HepG2 (cell line): ENCODE measurements around the gene TRIP6. TPM values are rescaled to one million over a fixed set of nuclear protein-coding genes. Genes with fewer than 3 reads are reported as not detected.

Source experiments
- CBFB ChIP-seq: sonication (generic); formaldehyde crosslinking; IDR thresholded peaks from 2 replicates; pipeline ENCODE4 v1.4.0; 2020; ENCODE audit warnings: missing genetic modification reagents
- ELK4 ChIP-seq: sonication (generic); formaldehyde crosslinking; IDR thresholded peaks from 2 replicates; pipeline ENCODE4 v1.9.0; 2021; ENCODE audit warnings: missing genetic modification reagents, borderline replicate concordance
- FLYWCH1 ChIP-seq: sonication (generic); formaldehyde crosslinking; IDR thresholded peaks from 2 replicates; pipeline ENCODE4 v1.8.1; 2023; ENCODE audit warnings: mild to moderate bottlenecking, missing genetic modification reagents
- NFATC3 ChIP-seq: sonication (generic); formaldehyde crosslinking; IDR thresholded peaks from 2 replicates; pipeline ENCODE4 v1.5.1; 2020; ENCODE audit warnings: mild to moderate bottlenecking, missing genetic modification reagents
- NONO ChIP-seq, 2 experiments: fragments of 450-650 bp in 1 of 2; sonication (generic) in 1 of 2; formaldehyde crosslinking in 1 of 2; IDR thresholded peaks in 1 of 2; conservative IDR thresholded peaks in 1 of 2; 2 replicates each; pipeline versions ENCODE4 v1.6.1 to v1.8.0; 2017 to 2022; ENCODE audit warnings: mild to moderate bottlenecking in 1 of 2, missing genetic modification reagents in 1 of 2, moderate library complexity in 1 of 2
- POLR2AphosphoS2 ChIP-seq: IDR thresholded peaks from 2 replicates; pipeline ENCODE4 v1.6.1; 2011; ENCODE audit warnings: low read depth, low read length, improper control_type of control experiment
- SP1 ChIP-seq, 2 experiments: fragments of 450-650 bp in 1 of 2; sonication (generic) in 1 of 2; formaldehyde crosslinking in 1 of 2; IDR thresholded peaks; 2 replicates each; pipeline versions ENCODE4 v1.4.0 to v1.6.1; 2016 to 2020; ENCODE audit warnings: missing genetic modification reagents in 1 of 2
- TEAD2 ChIP-seq: sonication (generic); formaldehyde crosslinking; IDR thresholded peaks from 2 replicates; pipeline ENCODE4 v1.9.0; 2021; ENCODE audit warnings: missing genetic modification reagents
- TGIF2 ChIP-seq: IDR thresholded peaks from 2 replicates; pipeline ENCODE4 v1.6.1; 2016; ENCODE audit warnings: control low read depth, missing compliant biosample characterization
- YEATS2 ChIP-seq: sonication (generic); formaldehyde crosslinking; IDR thresholded peaks from 2 replicates; pipeline ENCODE4 v1.4.0; 2020; ENCODE audit warnings: missing genetic modification reagents, borderline replicate concordance
- YEATS4 ChIP-seq: sonication (generic); formaldehyde crosslinking; IDR thresholded peaks from 2 replicates; pipeline ENCODE4 v1.4.0; 2020; ENCODE audit warnings: missing genetic modification reagents, borderline replicate concordance
- ZBTB34 ChIP-seq: sonication (generic); formaldehyde crosslinking; IDR thresholded peaks from 2 replicates; pipeline ENCODE4 v1.8.0; 2022; ENCODE audit warnings: mild to moderate bottlenecking, missing genetic modification reagents
- ZBTB49 ChIP-seq: sonication (generic); formaldehyde crosslinking; IDR thresholded peaks from 2 replicates; pipeline ENCODE4 v1.4.0; 2020; ENCODE audit warnings: missing genetic modification reagents, borderline replicate concordance
- ZFYVE20 ChIP-seq: sonication (generic); formaldehyde crosslinking; IDR thresholded peaks from 2 replicates; pipeline ENCODE4 v1.8.0; 2023; ENCODE audit warnings: low read depth, mild to moderate bottlenecking, moderate library complexity, missing genetic modification reagents, borderline replicate concordance
- ZNF205 ChIP-seq: IDR thresholded peaks from 2 replicates; pipeline ENCODE4 v1.6.1; 2018; ENCODE audit warnings: missing biosample characterization, missing genetic modification reagents
- ZNF253 ChIP-seq: sonication (generic); formaldehyde crosslinking; IDR thresholded peaks from 2 replicates; pipeline ENCODE4 v1.8.0; 2022; ENCODE audit warnings: mild to moderate bottlenecking, missing genetic modification reagents, borderline replicate concordance
- ZNF263 ChIP-seq: sonication (generic); formaldehyde crosslinking; IDR thresholded peaks from 2 replicates; pipeline ENCODE4 v1.4.0; 2020; ENCODE audit warnings: missing genetic modification reagents
- ZNF275 ChIP-seq: sonication (generic); formaldehyde crosslinking; IDR thresholded peaks from 2 replicates; pipeline ENCODE4 v1.8.0; 2022; ENCODE audit warnings: missing genetic modification reagents, mild to moderate bottlenecking, inconsistent platforms, borderline replicate concordance
- ZNF354B ChIP-seq: sonication (generic); formaldehyde crosslinking; IDR thresholded peaks from 2 replicates; pipeline ENCODE4 v1.8.0; 2022; ENCODE audit warnings: mild to moderate bottlenecking, missing genetic modification reagents
- ZNF432 ChIP-seq: sonication (generic); formaldehyde crosslinking; IDR thresholded peaks from 2 replicates; pipeline ENCODE4 v1.5.0; 2020; ENCODE audit warnings: missing genetic modification reagents, mild to moderate bottlenecking, borderline replicate concordance
- ZNF570 ChIP-seq: sonication (generic); formaldehyde crosslinking; IDR thresholded peaks from 2 replicates; pipeline ENCODE4 v1.4.0; 2020; ENCODE audit warnings: mild to moderate bottlenecking, missing genetic modification reagents, borderline replicate concordance
- ZNF615 ChIP-seq: sonication (generic); formaldehyde crosslinking; IDR thresholded peaks from 2 replicates; pipeline ENCODE4 v1.5.0; 2020; ENCODE audit warnings: mild to moderate bottlenecking, missing genetic modification reagents, borderline replicate concordance
- ZNF879 ChIP-seq: sonication (generic); formaldehyde crosslinking; IDR thresholded peaks from 2 replicates; pipeline ENCODE4 v1.8.1; 2023; ENCODE audit warnings: missing genetic modification reagents
- polyA plus RNA-seq, 8 experiments: library from polyadenylated mRNA; depleted of rRNA in 3 of 8; stranded (reverse) in 7 of 8; unstranded in 1 of 8; fragments of >200 nt; fragmentation: Illumina TruSeq in 4 of 8; extraction: Trizol in 4 of 8; gene quantifications; 2 replicates each; pipeline versions ENCODE4 v1.2.1 to v1.2.3, GENCODE V29; 2011 to 2016; ENCODE audit warnings: low read depth in 4 of 8, missing spikeins in 1 of 8, mixed read lengths in 1 of 8; ENCODE audit not compliant: insufficient read depth in 1 of 8
- total RNA-seq, 5 experiments: library from RNA; depleted of rRNA; stranded (reverse); fragments of >200 nt; fragmentation: Illumina TruSeq; extraction: Trizol; gene quantifications; 2 replicates each; pipeline ENCODE4 v1.2.3, GENCODE V29; 2016; ENCODE audit warnings: low read depth in 1 of 5

TRIP6 gene
- total and polyA plus RNA-seq, 2 of the 13 experiments (the other 11 are each of a cell fraction or from before 2014, with no cell fraction given) = 0.34 to 0.38 TPM

GRCh38 chr7:100888988-100889750 is 22.0 kb downstream of the TRIP6 start, which contains the start of gene UFSP1 (continued):
- TF ChIP-seq ELK4 (CRISPR knock-in tag) = peak; percentile 52; the same call in 1 of the 2 replicates
- peak; percentile 15; the same call in 1 of the 2 replicates for TF ChIP-seq ZNF253
- peak; percentile 87 for TF ChIP-seq YEATS2 (CRISPR knock-in tag)
- peak; percentile 28; the same call in 1 of the 2 replicates for TF ChIP-seq TGIF2 (CRISPR knock-in tag)
- peak; percentile 45; the same call in 1 of the 2 replicates for TF ChIP-seq ZBTB34 (CRISPR knock-in tag)
- peak; percentile 54 for TF ChIP-seq ZFYVE20 (CRISPR knock-in tag)
- peak; percentile 77; the same call in 1 of the 2 replicates for TF ChIP-seq ZBTB49 (CRISPR knock-in tag)
- TF ChIP-seq ZNF879 = no peak; the same call in 1 of the 2 replicates
- TF ChIP-seq TEAD2 (CRISPR knock-in tag) = peak; percentile 92; the same call in 1 of the 2 replicates
- no peak for TF ChIP-seq ZNF205 (CRISPR knock-in tag)
- TF ChIP-seq ZNF570 = 0 out of 2 replicates have a peak, but pooled peaks have one; percentile 61
- TF ChIP-seq ZNF263 (CRISPR knock-in tag) = 0 out of 2 replicates have a peak, but pooled peaks have one; percentile 21
- peak; percentile 63 for TF ChIP-seq CBFB (CRISPR knock-in tag)
- TF ChIP-seq FLYWCH1 (CRISPR knock-in tag) = no peak
- TF ChIP-seq ZNF275 (CRISPR knock-in tag) = peak; percentile 83; the same call in 1 of the 2 replicates
- TF ChIP-seq ZNF354B (CRISPR knock-in tag) = no peak
- TF ChIP-seq POLR2AphosphoS2 = no peak
- no peak for TF ChIP-seq ZNF432 (CRISPR knock-in tag)
- TF ChIP-seq NONO (IDR thresholded peaks at IDR 0.05) = no peak
- peak; percentile 59 for TF ChIP-seq NONO (CRISPR knock-in tag; conservative IDR thresholded peaks at IDR 0.05)
- TF ChIP-seq NFATC3 (CRISPR knock-in tag) = 0 out of 2 replicates have a peak, but pooled peaks have one; percentile 82
- TF ChIP-seq SP1 (IDR thresholded peaks at IDR 0.05) = no peak
- TF ChIP-seq SP1 (CRISPR knock-in tag; IDR thresholded peaks at IDR 0.05) = peak; percentile 31; the same call in 1 of the 2 replicates
- TF ChIP-seq YEATS4 (CRISPR knock-in tag) = peak; percentile 86
- no peak for TF ChIP-seq ZNF615
